A673 (cell line): ENCODE measurements around the gene LBX1. TPM values are rescaled to one million over a fixed set of nuclear protein-coding genes. Genes with fewer than 3 reads are reported as not detected.

ENCODE experiments used
- BruUV-seq: library from RNA; stranded (reverse); fragments of 400-500 nt; replicated peaks from 2 replicates; lab custom pipeline; 2021; lab: Mats Ljungman, UMichigan
- CTCF ChIA-PET: fragments of 300-600 bp; sonication (Branson Sonifier 250); formaldehyde crosslinking; loops from one replicate; lab custom pipeline; 2022; ENCODE audit warnings: antibody characterized with exemption; lab: Charles Lee
- POLR2A ChIA-PET: fragments of 300-600 bp; sonication (Branson Sonifier 250); formaldehyde crosslinking; loops from one replicate; lab custom pipeline; 2022; ENCODE audit warnings: antibody characterized with exemption; ENCODE audit not compliant: low non-redundant PET; lab: Charles Lee
- DNase-seq: peaks from one replicate; pipeline ENCODE4 v3.0.0-alpha.2; 2015; ENCODE audit warnings: low spot score
- H3K27ac ChIP-seq: fragments of 200-600 bp; sonication (generic); 2 replicates; pipeline ENCODE4 v1.5.1; 2016; ENCODE audit warnings: mixed run types, low read depth, mild to moderate bottlenecking, mixed read lengths, antibody characterized with exemption, low read length; ENCODE audit not compliant: poor library complexity, severe bottlenecking
- H3K27me3 ChIP-seq: fragments of 200-600 bp; sonication (generic); replicated peaks from 2 replicates; pipeline ENCODE4 v1.6.1; 2017; ENCODE audit warnings: mixed run types, low read depth, mild to moderate bottlenecking, mixed read lengths, antibody characterized with exemption, low read length; ENCODE audit not compliant: insufficient read depth, poor library complexity
- H3K36me3 ChIP-seq: fragments of 200-600 bp; sonication (generic); 2 replicates; pipeline ENCODE4 v1.6.1; 2016; ENCODE audit warnings: mixed run types, mild to moderate bottlenecking, mixed read lengths, antibody characterized with exemption, low read length; ENCODE audit not compliant: insufficient read depth, poor library complexity, severe bottlenecking
- H3K4me1 ChIP-seq: fragments of 200-600 bp; sonication (generic); 2 replicates; pipeline ENCODE4 v1.6.1; 2017; ENCODE audit warnings: mixed run types, mild to moderate bottlenecking, mixed read lengths, antibody characterized with exemption, low read length; ENCODE audit not compliant: insufficient read depth, poor library complexity, severe bottlenecking
- H3K4me3 ChIP-seq: fragments of 200-600 bp; sonication (generic); 2 replicates; pipeline ENCODE4 v1.5.1; 2016; ENCODE audit warnings: low read depth, mixed run types, mild to moderate bottlenecking, mixed read lengths, low read length; ENCODE audit not compliant: poor library complexity, severe bottlenecking
- H3K9me3 ChIP-seq: fragments of 200-600 bp; sonication (generic); 2 replicates; pipeline ENCODE4 v1.6.1; 2016; ENCODE audit warnings: mixed run types, low read depth, mild to moderate bottlenecking, mixed read lengths, antibody characterized with exemption, low read length; ENCODE audit not compliant: poor library complexity, severe bottlenecking
- CTCF ChIP-seq: fragments of 300-800, 200-600 bp; sonication (generic); conservative IDR thresholded peaks from 2 replicates; pipeline ENCODE4 v1.5.1; 2017; ENCODE audit warnings: low read depth, mild to moderate bottlenecking, antibody characterized with exemption, low read length, moderate library complexity, mixed read lengths
- EZH2 ChIP-seq: fragments of 200-600 bp; sonication (generic); IDR thresholded peaks from 2 replicates; pipeline ENCODE4 v1.6.1; 2017; ENCODE audit warnings: borderline replicate concordance, low read depth, mild to moderate bottlenecking, mixed read lengths, antibody characterized with exemption, low read length; ENCODE audit not compliant: poor library complexity, severe bottlenecking
- intact Hi-C: fragments of 100-400 bp; cut with micrococcal nuclease; formaldehyde crosslinking; loops from one replicate; pipeline ENCODE4 v1.10.0; 2022; ENCODE audit not compliant: unreplicated experiment
- total RNA-seq: library from RNA; stranded (reverse); gene quantifications from 2 replicates; pipeline ENCODE4 v1.2.3, GENCODE V29; 2021

The LBX1 gene
- total RNA-seq, 1 experiment from 2014 or later, result not detected

GRCh38 chr10:101256387-101256786, 27.1 kb upstream of the LBX1 start:
- Histone ChIP-seq H3K4me3 (no peak overlapping the region), H3K27me3 (peaks cover 6% of the 10 kb centered on the region), H3K9me3 (no peaks in the 10 kb centered on the region), H3K4me1 (no peaks in the 10 kb centered on the region), H3K36me3 (no peaks in the 10 kb centered on the region), H3K27ac (no peak overlapping the region)
- intact Hi-C loops, result no loop called here
- ChIA-PET CTCF (no interaction called here), POLR2A (no interaction called here)
- TF ChIP-seq EZH2 (no peak), CTCF (no peak)
- no peak for DNase-seq
- no TSS peak for BruUV-seq

GRCh38 chr10:101250136-101250535, 20.9 kb upstream of the LBX1 start:
- Histone ChIP-seq H3K9me3 (no peaks in the 10 kb centered on the region), H3K36me3 (no peaks in the 10 kb centered on the region), H3K4me3 (no peak overlapping the region), H3K27ac (no peak overlapping the region), H3K27me3 (peaks cover 42% of the 10 kb centered on the region), H3K4me1 (no peaks in the 10 kb centered on the region)
- BruUV-seq, result no TSS peak
- TF ChIP-seq CTCF (no peak), EZH2 (no peak)
- ChIA-PET POLR2A (no interaction called here), CTCF (no interaction called here)
- intact Hi-C loops, result no loop called here
- DNase-seq, result no peak

GRCh38 chr10:101249171-101249581, 19.9 kb upstream of the LBX1 start:
- POLR2A ChIA-PET, result no interaction called here
- intact Hi-C loops, result no loop called here
- no peak overlapping the region for H3K27ac ChIP-seq
- no peak for TF ChIP-seq CTCF
- no peak for TF ChIP-seq EZH2
- no peaks in the 10 kb centered on the region for H3K4me1 ChIP-seq
- no TSS peak for BruUV-seq
- H3K27me3 ChIP-seq, result peaks cover 42% of the 10 kb centered on the region
- H3K9me3 ChIP-seq, result no peaks in the 10 kb centered on the region
- no peaks in the 10 kb centered on the region for H3K36me3 ChIP-seq
- CTCF ChIA-PET, result interaction anchor here (0.6 kb wide), 1 partner anchor 338 kb away, joined by 3 read pairs; no protein-coding TSS in a partner anchor
- DNase-seq, result no peak
- H3K4me3 ChIP-seq, result no peak overlapping the region
